SK-N-SH (cell line): ENCODE results near the gene ATF6B.
"Not testable (repeated sequence)": the region's sequence is repeated elsewhere in the genome, so short reads cannot be mapped to it uniquely, and the experiment has no call there.

ENCODE experiments used
- CTCF ChIP-seq: fragments of 200-600 bp; sonication (generic); IDR thresholded peaks from 2 replicates; pipeline ENCODE4 v1.6.1; 2017; ENCODE audit warnings: antibody characterized with exemption, mild to moderate bottlenecking, moderate library complexity
- FOXM1 ChIP-seq: IDR thresholded peaks from 2 replicates; pipeline ENCODE4 v1.4.0; 2012; ENCODE audit warnings: low read depth, mild to moderate bottlenecking

GRCh38 chr6:32067521-32067920 is 60.5 kb downstream of the ATF6B start:
- not testable (repeated sequence) for TF ChIP-seq CTCF, FOXM1
